ENCODE data around the gene MBD4.

DNA sequence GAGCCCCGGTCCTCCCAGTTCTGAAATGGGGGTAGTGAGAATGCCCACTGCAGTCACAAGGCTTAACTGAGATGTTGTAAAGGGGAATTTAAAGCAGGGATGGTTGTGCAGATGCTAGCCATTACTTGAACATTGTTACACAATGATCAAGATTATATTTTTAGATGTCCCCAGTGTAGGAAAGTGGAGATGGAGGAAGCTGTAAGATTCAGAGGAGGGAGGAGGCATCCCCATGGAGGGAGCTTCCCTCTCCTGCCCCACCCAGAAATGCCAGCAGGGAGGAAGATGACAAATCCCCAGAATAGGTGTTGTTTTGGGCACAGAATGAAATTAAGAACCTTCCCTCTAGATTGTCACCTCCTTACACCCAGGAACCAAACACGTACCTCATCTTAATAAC lies 57.4 kb downstream of the MBD4 start:
- no peak for TF ChIP-seq CTCF (IDR thresholded peaks at IDR 0.05)
- no peak for TF ChIP-seq EZH2 (IDR thresholded peaks at IDR 0.05; ENCODE audit: borderline replicate concordance, insufficient read depth, low read depth, low read length, poor library complexity, severe bottlenecking)
